DMS 273 (cell line): Measurements from ENCODE around the gene LAMB3.

Experiments used
- DNase-seq: peaks from one replicate; lab custom pipeline; 2025; ENCODE audit not compliant: unreplicated experiment; lab: John Stamatoyannopoulos, UW

LAMB3 gene

GRCh38 chr1:209598227-209598626 is 54.0 kb downstream of the LAMB3 start:
- no peak for DNase-seq

GRCh38 chr1:209597499-209597898 is 54.7 kb downstream of the LAMB3 start:
- peak; percentile 17 for DNase-seq

GRCh38 chr1:209595599-209596285 is 56.5 kb downstream of the LAMB3 start:
- DNase-seq = peak; percentile 7

- DNase-seq = no peak
Observed at GRCh38 chr1:209595028-209595427, 57.2 kb downstream of the LAMB3 start.

GRCh38 chr1:209594440-209594839 is 57.8 kb downstream of the LAMB3 start:
- no peak for DNase-seq

DNA sequence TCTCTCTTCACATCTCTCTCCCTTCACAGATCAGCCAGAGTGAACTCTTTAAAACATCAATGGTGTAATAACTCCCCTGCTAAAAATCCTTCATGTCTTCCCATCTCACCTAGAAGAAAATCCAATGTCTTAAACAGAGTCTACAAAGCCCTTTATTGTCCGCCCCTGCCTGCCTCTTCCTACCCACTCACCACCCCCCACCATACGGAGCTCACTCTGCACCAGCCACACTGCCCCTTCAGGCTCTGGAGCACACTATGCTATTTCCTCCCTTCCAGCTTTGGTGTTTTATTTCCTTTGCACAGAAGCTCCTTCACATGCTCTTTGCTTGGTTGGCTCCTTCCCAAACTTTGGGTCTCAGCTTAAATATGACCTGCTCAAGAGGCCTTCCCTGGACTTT is 58.5 kb downstream of the LAMB3 start:
- peak; percentile 66 for DNase-seq

DNA sequence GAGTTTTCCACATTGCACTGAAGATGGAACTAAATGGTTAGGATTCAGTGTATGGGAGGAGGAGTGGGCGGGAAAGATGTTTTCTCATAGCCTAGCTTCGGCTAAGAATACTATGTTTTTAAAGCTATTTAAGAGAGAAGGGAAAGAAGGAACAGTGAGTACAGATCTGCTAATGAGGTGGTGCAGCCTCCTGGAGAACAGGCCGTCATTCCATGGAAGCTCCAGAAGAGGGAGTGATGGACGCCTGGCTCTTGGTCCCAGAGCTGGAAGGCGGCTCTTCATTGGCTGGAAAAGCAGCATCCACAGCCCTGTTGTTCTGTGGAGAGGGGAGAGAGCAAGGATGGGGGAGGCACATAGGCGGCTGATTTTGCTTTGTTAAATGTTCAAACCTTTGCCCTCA is 61.8 kb downstream of the LAMB3 start:
- no peak for DNase-seq

DNA sequence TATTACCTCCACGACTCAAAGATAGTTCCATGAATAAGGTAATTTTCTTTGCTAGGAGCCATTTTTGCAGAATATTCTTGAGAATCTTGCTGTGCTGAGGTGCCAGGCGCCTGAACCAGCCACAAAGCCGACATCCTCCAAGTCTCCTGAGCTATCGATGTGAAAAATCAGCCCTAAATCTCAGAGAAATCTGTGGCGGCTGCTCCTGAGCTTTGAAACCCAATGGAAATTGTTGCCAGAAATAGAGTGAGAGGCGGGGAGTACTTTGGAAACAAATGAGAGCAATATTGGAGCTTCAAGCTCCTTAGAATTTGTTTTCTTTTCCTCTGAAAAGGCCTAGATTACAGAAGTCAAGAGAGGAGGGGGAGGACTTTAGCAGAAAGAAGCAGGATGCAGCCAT is 62.4 kb downstream of the LAMB3 start:
- no peak for DNase-seq

GRCh38 chr1:209589440-209589839 is 62.8 kb downstream of the LAMB3 start:
- DNase-seq = no peak

DNA sequence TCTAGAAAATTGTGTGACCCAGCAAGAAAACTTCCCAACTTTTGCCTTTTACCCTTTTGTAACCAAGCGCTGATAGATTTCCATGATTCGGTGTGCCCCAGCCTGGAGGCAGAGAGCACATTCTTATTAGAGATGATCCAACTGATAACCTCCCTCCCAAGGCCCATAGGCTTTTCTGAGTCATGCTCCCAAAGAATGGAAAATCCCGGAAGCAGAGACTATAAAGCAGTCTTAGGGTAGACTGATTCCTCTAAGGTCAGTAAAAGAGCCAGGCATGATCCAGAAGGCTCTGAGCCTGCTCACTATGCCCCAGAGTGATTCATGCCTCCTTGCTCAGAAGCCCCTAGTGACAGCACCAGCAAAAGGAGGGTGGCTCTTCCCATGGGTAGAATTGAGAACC is 64.4 kb downstream of the LAMB3 start:
- DNase-seq = no peak

GRCh38 chr1:209586221-209586740 is 65.9 kb downstream of the LAMB3 start:
- no peak for DNase-seq

GRCh38 chr1:209585672-209586071 is 66.6 kb downstream of the LAMB3 start:
- DNase-seq = peak; percentile 77

DNA sequence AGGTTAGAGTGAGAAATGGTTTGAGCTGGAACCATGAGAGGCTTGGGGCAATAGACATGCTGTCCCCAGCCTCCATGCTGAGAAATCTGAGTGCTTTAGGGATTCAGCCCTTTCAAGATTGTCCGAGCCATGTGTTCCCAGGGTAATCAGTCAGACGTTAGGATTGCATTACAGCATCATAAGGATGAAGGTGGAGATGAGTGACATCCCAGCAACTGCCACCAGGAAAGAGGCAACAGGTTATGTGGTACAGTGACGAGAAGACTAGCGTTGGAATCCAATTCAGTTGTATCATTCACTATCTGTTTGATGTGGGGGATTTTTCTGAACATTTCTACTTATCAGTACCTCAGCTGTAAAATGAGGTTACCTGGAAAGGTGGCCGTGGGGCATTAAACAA is 67.0 kb downstream of the LAMB3 start:
- peak; percentile 7 for DNase-seq

DNA sequence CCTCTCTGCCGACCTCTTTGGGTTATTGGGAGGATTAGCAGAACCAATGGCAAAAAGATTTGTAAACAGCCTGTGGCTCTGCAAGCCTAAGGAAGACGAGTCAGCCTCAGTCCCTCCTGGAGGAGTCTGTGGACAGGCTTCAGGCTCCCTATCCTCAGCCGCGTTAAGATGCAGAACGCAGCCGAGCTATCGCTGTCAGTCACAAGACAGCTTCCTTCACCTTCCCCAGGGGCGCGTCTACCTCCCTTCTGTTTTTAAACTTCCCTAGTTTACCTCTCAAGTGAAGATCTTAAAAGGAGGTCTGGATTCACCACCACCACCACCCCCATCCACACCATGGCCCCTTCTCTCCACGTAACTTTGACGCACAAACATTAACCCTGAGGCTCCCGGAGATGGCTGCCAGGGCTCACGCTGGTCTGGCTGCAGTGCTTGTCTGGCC is 68.0 kb downstream of the LAMB3 start:
- DNase-seq = no peak

GRCh38 chr1:209583408-209583807 is 68.8 kb downstream of the LAMB3 start, which contains the start of gene CAMK1G:
TSS of gene CAMK1G (plus strand) at chr1:209583714. CDS start at chr1:209594984, 11,270 bp downstream.
- peak; percentile 69 for DNase-seq

GRCh38 chr1:209580577-209580976 is 71.6 kb downstream of the LAMB3 start:
- DNase-seq = no peak

DNA sequence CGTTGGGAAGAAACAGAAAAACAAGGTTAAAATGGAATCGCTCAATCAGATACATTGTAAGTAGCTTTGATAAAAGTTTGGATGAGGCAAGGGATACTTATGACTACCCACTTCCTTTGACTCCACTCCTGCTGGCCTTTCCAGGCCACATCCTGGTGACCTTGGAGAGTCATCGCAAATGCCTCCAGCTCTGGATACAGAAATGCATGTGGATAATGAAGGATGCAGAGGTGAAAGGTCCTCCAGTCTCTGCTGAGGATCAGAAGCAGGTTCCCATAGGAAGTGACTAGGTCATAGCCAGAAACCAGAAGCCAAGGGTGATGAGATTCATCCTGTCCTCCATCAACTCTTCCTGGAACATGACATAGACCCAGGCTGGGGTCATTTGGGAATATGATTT is 74.9 kb downstream of the LAMB3 start:
- no peak for DNase-seq

DNA sequence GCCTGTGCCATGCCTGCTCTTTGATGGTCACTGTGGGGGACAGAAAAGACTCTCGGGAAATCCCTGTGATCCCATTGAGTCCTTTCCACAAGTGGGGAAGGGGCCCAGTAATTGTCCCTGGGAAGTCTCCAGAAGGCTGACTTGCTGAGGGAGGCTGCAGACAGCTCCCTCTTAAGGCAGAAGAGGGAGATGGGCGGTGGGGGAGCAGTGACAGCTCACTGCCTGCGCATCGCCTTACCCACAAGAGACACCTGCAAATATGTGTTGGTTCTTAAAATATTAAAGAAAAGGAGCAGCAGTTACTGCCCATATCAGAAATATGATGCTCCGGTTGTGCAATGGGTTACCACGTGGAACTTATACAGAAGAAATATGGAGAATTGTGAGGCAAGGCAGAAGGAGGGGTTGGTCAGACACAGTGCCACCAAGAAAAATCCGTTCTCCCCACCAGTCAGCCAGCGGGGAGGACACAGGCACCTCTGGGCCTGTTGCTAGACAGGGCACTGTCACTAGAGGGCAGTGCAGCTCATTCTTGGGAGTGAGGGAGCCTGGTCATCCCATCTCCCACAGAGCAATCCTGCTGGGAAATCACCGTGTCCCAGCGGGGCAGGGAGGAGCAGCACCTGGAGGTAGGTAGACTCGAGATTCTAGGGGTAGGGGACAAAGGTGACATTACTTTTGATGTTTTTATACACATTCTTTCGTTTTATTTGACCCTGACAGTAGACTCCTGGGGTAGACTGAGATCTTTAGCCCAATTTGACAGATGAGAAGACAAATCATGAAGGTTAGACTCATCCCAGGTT is 75.6 kb downstream of the LAMB3 start:
- DNase-seq = peak; percentile 91

GRCh38 chr1:209570743-209571142 is 81.5 kb downstream of the LAMB3 start:
- DNase-seq = no peak

DNA sequence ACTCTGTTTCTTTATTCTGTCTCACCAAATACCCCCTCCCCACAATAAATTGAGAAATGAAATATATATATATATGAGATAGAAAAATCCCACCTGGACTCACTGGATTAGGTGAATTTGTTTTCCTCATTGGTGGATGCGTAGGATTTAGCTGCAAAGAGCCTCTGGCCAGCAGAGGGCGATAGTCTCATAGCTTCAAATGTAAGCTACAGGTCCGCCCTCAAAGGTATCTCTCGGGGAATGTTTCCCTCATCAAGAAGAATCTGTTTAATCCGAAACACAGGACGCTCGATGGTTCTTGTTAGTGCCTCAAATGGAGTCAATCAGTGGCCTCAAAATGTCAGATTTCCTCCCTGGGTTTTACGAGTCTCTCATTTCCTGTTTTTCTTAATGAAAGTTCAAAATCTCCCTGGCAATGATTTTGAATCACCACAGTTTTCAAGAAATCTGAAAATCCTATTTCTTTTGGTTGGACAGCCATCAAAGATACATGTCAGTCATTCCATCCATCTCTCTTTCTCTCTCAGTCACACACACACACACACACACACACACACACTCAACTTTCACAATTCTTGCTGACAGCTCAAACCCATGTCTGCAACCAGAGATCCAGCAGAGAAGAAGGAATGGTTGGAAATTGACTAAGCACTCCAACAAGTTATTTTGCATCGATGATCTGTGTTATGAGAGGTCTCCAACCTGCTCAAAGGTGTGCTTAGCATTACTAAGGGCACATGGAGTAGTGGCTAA is 82.6 kb downstream of the LAMB3 start:
- peak; percentile 92 for DNase-seq

DNA sequence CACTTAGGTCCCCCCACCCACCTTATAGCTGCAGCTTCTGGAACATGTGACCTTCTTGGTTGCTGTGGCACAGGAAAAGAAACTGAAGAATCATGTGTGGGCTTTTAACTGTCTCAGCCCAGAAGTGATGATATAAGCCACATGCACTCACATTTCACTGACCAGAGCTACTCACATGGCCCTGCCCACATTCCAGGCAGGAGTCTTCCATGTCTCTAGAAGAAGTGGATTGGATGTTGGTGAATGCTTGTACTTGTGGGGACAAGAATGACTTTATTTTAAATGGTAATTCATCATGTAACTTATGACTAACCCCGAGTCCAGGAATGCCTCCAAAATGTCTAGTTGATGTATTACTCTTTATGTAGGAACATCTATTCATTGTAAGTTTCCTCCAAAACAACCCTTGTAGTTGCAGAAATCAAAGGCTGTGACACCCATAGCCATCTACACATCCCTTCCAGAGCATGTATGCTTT is 84.5 kb downstream of the LAMB3 start:
- DNase-seq = no peak
